ENCODE data around the gene OR6P1.

GRCh38 chr1:158583962-158584361 lies 13.6 kb upstream of the OR6P1 start:
- TF ChIP-seq CTCF (IDR thresholded peaks at IDR 0.05; ENCODE audit: low read length) (no peak), EZH2 (optimal IDR thresholded peaks at IDR 0.05; ENCODE audit: low read depth, low read length) (no peak)

Data from MM.1S (cell line).